IPS-NIHi11 (cell line): ENCODE results near the gene PIN4.
"Not testable (repeated sequence)": the region's sequence is repeated elsewhere in the genome, so short reads cannot be mapped to it uniquely, and the experiment has no call there.

Experiments
- DNase-seq: peaks from one replicate; pipeline ENCODE4 v3.0.0; 2012; ENCODE audit warnings: mixed read lengths, low spot score

PIN4 gene

DNA sequence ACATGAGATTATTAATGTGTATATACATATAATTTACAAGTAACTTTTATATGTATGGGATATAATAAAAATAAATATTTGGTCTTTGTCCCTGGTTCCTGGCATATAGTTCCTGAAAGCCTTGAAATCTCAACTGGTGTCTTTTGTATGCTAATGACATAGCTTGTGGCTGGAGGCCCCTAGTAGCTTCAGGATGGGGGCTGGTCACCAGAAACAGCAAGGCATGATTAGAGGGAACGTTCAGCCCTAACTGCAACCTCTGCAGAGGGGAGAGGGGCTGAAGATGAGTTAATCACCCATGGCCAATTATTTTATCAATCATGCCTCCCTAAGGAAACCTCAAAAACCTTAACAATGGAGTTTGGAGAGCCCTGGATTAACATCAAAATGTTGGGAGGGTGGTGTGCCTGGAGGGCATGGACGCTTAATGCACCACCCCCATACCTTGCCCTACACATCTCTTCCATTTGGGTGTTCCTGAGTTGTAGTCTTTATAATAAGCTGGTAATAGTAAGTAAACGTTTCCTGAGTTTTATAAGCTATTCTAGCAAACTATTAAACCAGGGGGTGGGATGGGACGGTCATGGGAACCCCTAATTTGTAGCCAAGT lies 21.3 kb downstream of the PIN4 start:
- DNase-seq: peak; percentile 6

- DNase-seq: no peak
Measured at GRCh38 chrX:72203421-72203820, 21.9 kb downstream of the PIN4 start.

DNA sequence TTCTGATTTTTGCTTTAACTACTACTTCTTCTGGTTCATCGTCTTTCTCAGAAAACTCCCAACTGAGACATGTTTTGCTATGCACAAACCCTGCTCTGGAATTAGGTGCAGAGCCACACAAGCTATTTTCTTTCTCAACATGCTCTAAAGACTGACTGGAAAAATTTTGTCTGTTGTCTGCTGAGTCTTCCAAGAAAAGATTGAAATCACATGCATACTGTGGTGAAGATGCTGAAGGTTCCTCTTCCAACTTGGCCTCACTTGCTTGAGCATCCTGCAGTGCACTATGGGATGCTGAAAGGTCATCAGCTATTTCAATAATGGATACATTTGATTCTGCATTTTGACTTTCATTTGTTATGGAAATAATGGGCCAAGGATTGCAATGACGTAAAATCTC lies 24.1 kb downstream of the PIN4 start:
- no peak for DNase-seq

GRCh38 chrX:72207366-72207765 lies 25.8 kb downstream of the PIN4 start:
- no peak for DNase-seq

DNA sequence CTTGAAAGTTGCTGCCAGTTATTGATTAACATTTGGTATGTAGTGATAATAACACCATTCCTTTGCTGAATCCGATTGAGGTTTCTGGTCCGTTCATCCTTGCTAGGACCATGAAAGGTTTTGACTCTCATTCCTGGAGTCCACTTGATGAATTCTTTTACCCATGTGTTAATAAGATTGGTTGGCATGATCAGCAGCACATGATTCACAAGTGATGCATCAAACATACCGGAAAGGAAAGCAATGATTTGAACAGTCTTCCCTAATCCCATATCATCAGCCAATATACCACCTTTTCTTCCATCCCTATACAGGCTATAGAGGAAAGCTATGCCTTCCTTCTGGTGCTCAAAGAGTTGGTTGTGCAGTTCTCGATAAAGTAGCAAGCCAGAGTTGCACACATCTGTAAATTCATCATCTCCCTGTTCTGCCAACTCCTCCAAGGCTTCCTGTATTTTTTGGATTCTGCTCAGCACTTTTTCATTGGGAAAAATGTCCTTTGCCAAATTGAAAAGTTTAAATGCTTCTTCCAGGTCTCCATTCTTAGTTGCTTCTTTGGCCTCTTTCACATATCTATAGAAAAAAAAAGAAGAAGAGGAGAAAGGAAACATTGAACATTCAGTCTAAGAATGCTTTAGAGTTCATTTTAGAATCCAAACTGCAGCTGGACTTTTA lies 26.7 kb downstream of the PIN4 start:
- no peak for DNase-seq

- DNase-seq: no peak
Measured at GRCh38 chrX:72216973-72217372, 35.4 kb downstream of the PIN4 start.

DNA sequence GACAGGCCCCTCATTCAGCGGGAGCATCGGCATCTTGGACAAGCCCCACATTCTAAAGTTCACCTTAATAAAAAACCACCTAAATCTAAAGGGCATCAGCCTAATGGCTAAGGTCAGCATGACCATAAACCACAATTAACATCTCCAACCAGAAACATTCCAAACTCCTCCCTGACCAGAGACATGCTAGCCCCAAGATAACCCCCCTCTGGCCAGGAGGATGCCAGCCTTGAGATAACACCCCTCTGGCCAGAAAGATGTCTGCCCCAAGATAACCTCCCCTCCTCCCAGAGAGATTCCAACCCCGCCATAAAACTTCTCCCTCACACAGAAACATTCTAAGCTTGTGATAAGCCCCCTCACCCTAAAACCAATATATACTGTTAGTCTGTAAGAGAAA lies 38.8 kb downstream of the PIN4 start:
- DNase-seq: not testable (repeated sequence)

DNA sequence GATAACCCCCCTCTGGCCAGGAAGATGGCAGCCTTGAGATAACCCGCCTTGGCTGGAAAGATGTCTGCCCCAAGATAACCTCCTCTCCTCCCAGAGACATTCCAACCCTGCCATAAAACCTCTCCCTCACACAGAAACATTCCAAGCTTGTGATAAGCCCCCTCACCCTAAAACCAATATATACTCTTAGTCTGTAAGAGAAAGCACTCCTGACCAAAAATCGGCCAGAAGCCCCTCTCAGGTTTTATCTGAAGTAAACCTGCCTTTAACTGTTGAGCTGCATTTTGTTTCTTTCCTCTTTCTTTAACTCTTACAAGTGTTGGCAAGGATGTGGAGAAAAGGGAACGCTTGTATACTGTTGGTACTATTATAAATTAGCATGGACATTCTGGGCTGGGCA lies 48.7 kb downstream of the PIN4 start:
- DNase-seq: no peak

- no peak for DNase-seq
Measured at GRCh38 chrX:72236841-72237240, 55.3 kb downstream of the PIN4 start.

DNA sequence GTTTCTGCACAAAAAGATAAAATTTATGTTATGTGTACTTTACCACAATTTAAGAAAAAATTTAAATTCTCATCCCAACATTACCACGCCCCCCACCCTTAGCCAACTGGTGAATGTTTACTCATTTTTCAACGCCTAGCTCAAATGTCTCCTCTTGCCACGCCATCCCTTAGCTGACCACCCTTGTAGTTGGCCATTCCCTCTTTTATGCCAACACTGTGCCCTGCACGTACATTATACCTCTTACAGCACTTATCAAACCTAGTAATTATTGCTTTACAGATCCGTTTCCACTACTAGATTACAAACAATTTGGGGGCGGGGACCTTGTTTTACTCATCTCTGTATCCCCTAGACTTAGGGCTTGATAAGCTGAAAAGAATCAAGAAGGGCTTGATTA lies 56.6 kb downstream of the PIN4 start:
- no peak for DNase-seq

DNA sequence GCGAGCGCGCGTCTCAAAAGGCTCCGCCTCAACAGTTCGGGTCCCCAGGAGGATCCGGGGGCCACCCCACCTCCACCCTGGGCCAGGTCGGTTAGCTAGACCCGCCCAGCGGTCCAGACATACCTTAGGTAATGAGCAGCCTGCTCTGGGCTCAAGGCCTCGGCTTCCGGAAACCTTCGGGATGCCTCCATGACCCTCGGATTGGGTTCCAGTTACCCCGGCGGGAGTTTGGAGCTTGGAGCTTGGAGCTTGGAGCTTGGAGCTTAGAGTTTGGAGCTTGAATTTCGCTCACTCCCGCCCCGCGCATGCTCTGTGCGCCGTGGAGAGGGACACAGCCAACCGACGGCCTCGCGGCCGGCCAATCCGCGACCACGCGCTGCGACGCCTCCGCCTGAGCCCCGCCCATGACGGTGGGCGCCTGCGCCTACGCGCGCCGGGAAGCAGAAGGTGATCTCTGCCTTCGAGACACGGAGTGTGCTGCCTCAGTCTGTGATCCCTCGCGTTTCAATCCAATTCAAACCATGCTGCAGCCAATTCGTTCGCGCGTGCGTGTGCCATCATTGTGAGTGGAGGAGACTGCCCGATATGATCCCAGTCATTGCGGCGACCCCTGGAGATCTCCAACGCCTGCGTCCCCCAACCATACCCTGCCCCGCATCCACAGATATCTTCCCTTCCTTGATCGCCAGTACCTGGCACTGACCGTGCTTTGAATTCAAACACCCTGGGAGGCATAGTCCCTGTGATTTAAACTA lies 57.3 kb downstream of the PIN4 start, which contains the start of gene ERCC6L:
Gene ERCC6L, minus strand, starts transcription at position 307 of the 755 bp plus-strand sequence. Its CDS starts 116 bp downstream, at position 191.
- DNase-seq: peak; percentile 92

GRCh38 chrX:72240976-72241375 lies 59.4 kb downstream of the PIN4 start:
- no peak for DNase-seq

GRCh38 chrX:72243472-72243871 lies 61.9 kb downstream of the PIN4 start:
- no peak for DNase-seq

- peak; percentile 77 for DNase-seq
Measured at GRCh38 chrX:72245461-72246089, 64.0 kb downstream of the PIN4 start.

GRCh38 chrX:72247206-72247942 lies 65.8 kb downstream of the PIN4 start:
- no peak for DNase-seq
